ENCODE measurements around the gene GPR160.
"Not testable (repeated sequence)": the region's sequence is repeated elsewhere in the genome, so short reads cannot be mapped to it uniquely, and the experiment has no call there.

GPR160 gene, protein sequence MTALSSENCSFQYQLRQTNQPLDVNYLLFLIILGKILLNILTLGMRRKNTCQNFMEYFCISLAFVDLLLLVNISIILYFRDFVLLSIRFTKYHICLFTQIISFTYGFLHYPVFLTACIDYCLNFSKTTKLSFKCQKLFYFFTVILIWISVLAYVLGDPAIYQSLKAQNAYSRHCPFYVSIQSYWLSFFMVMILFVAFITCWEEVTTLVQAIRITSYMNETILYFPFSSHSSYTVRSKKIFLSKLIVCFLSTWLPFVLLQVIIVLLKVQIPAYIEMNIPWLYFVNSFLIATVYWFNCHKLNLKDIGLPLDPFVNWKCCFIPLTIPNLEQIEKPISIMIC

DNA sequence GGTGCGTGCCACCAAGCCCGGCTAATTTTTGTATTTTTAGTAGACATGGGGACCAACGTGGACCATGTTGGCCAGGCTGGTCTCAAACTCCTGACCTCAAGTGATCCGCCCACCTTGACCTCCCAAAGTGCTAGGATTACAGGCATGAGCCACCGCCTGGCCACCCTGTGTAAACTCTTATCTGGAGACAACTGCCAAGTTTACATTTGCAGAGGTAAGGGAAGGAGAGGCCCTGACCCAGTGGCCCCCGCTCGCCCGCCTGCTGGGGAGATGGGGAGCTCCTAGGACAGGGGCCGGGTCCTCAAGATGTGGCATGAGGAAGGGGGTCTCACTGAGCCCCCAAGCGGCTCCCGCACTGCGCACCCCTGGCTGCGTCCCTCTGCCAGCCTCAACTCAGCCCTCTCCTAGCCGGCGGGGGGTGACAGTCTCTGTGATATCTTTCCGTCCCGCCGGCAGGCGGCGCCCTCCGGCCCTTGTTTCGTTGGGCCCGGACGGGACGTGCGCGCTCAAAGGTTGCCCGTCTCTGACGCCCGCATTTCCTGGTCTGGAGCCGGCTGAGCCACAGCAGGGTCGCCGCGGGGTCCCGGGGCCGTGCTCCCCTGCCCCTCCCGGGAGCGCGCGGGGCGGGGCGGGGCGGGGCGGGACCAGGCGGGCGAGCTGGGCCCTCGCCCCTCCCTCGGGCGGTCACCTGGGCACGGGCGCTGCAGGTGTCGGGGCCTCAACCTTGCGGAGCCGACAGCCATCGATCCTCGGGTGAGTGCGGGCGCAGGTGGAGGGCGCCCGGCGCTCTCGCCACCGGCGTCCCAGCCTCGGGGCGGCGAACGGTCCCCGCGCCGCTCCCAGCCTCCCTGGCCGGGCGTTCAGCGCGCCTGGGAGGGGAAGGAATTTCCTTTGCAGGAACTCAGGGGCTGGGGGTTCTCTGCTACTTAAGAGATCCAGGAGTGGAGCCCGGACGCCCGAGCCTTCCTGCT is at the start of gene GPR160:
Gene GPR160 (plus strand): TSS at position 533 of the 971 bp plus-strand sequence. CDS start 45,978 bp downstream, outside the sequence.
- DNase-seq (ENCODE audit: low spot score): peak; percentile 45

DNA sequence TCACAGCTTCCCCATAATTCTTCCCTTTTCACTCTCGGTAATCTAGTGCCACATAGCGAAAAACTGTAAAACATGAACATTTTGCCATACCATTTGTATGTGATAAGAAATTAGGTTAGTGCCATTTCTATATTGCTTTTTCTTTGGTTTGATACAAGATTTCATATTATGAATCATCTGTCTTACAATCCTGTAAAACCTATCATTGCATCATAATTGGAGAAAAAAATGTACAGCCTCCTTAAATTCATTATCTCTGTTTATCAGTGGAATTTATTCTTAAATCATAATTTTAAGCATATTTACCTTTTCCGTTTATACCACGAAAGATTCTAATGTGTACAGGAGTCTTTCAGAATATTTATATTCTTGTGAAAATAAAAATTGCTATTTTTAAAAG is 47.4 kb upstream of the GPR160 start:
- DNase-seq (ENCODE audit: low spot score): no peak

DNA sequence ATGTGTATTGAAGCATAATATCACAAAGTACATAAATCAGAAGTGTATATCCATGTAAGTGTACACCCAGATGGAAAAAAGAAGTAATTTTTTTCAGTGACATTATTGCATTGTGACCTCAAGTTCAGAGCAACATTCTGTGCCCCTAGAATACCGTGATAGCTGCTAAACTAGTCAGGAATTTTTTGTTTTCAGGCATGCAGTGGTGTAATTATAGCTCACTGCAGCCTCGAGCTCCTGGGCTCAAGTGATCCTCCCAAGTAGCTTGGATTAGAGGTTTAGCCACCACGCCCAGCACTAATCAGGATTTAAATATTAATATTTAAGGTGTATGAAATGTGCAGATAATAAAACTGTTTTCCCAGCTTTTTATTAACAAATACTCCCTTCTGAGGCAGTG is 45.6 kb upstream of the GPR160 start:
- no peak for DNase-seq (ENCODE audit: low spot score)

DNA sequence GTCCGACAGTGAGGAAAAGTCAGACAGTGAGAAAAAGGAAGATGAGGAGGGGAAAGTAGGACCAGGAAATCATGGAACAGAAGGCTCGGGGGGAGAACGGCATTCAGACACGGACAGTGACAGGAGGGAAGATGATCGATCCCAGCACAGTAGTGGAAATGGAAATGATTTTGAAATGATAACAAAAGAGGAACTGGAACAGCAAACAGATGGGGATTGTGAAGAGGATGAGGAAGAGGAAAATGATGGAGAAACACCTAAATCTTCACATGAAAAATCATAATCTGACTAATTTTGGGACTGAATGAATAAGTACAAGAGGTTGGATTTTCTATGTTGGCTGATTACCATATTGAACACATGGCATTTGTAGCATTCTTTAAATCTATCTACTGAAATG is 45.0 kb upstream of the GPR160 start:
- DNase-seq (ENCODE audit: low spot score): no peak

DNA sequence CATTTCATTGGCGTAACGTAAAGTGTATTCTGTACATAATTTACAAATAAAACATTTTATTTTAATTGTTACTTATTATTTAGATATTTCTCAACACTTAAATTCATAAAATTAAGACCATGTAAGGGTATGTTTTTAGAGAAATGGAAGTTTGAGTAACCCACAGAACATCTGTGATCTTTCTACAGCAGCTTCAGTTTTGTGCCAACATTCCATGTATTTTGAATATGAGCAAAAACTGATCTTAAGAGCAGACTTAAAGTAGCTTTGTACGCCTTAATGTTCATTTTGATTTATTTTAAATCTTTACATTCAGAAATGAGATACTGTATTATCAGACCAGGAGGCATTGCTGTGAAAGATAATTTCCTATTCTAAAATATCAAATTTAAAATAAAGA is 44.0 kb upstream of the GPR160 start:
- DNase-seq (ENCODE audit: low spot score): no peak

DNA sequence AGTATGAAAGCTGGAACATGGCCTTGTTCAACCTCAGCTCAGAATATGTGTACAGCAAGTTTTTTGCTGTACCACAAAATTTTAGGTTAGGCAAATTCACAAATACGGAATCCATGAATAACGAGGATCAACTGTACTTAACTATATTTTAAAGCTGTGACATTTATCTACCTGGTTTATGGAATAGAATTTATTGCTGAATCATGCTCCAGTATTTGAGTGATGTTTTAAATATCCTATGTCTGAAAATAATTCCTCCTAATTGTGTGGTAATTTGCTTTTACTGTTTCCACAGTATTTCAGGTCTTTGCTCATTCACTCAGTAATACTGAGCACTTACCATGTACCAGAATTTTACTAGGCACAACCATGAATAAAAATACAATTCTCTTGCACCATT is 41.7 kb upstream of the GPR160 start:
- no peak for DNase-seq (ENCODE audit: low spot score)

DNA sequence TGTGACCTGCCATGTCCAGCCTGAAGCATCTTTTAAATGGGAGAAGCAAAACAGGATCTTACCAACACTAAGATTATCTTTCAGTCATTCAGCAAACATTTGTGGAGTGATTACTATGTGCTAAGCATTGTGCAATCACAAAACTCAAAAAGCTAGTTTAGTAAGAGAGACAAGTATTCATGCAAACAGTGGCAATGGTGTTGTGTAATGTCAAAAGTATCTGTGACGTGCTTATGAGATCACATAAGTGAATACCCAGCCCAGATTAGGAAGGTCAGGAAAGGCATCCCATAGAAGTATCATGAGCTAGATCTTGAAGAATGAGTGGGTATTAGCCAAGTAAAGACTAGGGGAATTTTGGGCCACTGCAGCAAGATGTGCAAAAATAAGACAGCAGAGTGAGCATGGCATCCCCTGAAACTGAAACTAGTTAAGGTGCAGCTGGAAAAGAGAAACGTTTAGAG is 39.1 kb upstream of the GPR160 start:
- no peak for DNase-seq (ENCODE audit: low spot score)

DNA sequence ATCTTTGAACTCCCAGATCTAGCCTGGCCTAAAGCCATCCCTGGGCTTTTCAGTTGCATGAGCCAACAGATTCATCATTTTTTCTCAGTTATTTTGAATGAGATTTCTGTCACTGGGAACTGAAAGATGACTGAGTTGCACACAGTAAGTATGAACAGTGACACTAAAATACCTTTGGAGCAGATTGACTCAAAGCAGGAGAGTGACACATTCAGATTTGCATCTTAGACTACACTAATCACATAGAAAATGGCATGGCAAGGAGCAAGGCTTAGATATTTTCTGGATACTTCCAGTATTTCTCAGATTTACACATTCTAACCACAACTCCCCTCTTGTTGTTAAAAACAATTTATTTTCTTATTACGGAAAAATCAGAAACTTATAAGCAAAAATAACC is 38.4 kb upstream of the GPR160 start:
- no peak for DNase-seq (ENCODE audit: low spot score)

DNA sequence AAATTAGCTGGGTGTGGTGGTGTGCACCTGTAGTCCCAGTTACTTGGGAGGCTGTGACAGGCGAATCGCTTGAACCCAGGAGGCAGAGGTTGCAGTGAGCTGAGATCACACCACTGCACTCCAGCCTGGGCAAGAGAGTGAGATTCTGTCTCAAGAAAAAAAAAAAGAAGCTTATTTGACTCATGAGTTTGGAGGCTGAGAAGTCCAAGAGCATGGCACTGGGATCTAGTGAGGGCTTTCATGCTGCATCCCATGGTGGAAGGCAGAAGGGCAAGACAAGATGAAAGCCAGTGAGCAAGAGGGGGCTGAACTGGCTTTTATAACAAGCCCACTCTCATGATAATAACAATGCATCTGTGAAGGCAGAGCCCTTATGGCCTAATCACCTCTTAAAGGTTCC is 37.7 kb upstream of the GPR160 start:
- no peak for DNase-seq (ENCODE audit: low spot score)

DNA sequence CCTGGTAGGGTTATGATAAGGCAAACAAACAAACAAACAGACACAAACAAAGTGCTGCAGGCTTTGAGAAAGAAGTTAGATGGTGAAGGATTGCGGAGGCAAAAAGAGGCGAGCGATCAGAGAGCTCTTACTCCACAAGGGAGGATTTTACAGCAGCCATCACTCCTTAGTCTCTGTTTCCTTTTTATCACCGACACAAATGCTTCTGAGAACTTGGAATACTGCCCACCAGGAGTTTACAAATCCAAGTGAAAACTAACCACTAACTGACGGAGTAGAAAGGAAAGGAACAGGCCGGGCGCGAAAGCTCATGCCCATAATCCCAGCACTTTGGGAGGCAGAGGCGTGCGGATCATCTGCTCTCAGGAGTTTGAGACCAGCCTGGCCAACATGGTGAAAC is 35.6 kb upstream of the GPR160 start:
- no peak for DNase-seq (ENCODE audit: low spot score)

DNA sequence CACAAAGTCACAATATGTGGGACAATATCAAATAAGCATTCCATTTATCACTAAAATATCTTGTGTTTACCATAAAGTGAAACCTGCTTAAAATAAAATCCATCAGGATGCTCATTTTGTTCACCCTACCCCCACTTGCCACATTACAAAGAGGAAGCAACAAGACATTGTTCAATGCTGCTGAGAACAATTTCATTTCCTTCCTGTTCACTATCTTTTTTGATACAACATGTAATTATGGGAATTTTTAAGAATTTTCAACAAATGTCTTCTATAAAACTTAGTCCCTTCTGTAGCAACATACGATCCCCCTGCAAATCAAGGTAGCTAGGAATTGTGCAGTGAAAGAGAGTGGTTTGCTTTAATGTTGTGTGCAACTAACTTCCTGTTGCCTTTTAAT is 34.9 kb upstream of the GPR160 start:
- no peak for DNase-seq (ENCODE audit: low spot score)

DNA sequence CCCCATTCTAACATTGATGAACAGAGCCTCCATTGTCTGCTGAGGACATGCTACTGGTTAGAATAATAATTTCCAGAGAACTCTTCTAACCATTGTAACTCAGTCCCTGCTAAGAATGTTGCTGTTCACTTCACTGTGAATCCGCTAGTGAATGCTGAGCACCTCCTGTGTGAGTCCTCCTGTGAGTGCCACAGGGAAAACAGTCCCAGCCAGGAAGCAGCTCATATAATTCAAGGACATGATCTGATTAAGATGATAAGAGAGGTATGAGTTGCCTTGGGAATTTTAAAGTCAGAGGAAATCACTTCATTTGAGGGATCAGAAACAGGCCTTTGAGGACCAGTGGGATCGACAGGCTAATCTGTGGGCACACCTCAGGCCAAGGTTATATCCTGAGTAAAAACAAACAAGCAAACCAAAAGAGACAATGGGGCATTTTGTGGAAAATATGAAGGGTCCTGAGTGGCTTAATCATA is 33.9 kb upstream of the GPR160 start:
- no peak for DNase-seq (ENCODE audit: low spot score)

DNA sequence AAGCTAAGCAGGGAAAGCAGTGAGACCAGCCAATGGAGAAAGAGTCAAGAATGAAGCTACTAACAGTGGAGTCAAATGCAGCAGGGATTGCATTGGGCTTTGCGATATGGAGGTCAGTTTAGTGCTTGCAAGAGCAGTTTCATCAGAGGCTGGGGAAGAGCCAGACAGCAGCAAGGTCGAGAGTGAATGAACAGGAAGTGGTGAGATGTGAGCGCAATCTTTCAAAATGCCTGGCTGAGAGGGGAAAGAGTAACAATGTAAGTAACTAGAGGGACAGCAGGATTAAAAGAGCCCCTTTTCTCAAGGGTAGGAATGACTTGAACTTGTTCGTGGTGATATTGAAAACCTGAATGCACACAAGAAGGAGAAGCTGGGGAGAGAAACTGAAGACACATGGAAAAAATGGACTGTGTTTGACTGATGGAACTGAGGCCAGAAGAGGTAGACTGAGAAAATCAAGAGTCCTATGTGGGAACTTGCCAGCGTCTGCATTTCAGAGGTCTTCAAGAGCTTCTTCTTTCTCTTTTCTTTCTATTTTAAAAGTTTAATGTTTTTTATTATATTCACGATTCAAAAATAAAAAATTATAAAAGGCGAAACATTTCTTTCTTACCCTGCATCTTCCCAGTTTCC is 30.6 kb upstream of the GPR160 start:
- peak; percentile 33 for DNase-seq (ENCODE audit: low spot score)

DNA sequence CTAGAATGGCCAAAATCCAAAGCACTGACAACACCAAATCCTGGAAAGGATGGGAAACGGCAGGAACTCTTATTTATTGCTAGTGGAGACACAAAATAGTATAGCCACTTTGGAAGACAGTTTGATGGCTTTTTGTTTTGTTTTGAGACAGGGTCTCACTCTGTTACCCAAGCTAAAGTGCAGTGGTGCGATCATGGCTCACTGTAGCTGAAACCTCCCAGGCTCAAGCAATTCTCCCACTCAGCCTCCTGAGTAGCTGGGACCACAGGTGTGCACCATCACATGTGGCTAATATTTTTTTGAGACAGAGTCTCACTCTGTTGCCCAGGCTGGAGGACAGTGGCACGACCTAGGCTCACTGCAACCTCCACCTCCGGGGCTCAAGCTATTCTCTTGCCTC is 27.3 kb upstream of the GPR160 start:
- no peak for DNase-seq (ENCODE audit: low spot score)

DNA sequence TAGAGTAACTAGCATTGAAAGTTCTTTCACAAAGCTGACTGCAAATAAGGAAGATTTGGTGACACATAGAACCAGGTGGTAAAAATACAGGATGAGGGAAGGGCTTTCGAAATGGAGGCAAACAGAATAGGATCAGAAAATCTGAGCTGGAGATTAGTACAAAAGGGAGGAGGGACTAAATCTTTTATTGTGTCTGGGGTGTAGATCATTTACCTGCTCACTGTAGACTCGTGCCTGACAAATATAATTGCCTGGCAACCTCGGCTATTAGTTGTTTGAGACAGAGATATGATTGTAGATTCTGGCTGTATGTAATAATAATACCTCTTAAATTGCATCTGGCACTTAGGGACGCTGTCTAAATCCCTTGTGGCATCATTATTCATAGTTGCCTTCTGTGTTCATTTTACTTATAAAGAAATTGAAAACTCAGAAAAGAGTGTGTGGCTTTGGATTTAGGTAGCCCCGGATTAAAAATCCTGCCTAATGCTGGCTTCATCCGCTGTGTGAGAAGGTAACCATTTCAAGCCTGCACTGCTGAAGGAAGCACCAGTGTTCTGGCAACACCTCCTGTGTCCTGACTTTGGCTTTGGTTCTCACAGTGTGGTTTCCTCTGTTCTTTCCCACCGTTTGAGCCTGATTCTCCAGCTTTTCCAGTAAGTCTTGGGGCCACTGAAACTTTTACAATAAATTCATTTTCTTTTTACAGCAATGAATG is 25.0 kb upstream of the GPR160 start:
- no peak for DNase-seq (ENCODE audit: low spot score)

DNA sequence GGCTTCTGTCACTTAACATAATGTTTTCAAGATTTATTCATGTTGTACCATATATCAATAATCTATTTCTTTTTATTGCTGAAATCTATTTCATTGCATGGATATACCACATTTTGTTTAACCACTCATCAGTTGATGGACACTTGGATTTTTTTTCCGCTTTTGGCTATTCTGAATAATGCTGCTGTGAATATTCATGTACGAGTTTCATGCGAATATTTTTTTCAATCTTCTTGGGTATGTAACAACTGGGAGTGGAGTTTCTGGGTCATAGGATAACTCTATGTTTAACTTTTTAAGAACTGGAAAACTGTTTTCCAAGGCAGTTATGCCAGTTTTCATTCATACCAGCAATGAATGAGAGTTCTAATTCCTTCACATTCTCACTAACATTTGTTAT is 21.7 kb upstream of the GPR160 start:
- DNase-seq (ENCODE audit: low spot score): no peak

DNA sequence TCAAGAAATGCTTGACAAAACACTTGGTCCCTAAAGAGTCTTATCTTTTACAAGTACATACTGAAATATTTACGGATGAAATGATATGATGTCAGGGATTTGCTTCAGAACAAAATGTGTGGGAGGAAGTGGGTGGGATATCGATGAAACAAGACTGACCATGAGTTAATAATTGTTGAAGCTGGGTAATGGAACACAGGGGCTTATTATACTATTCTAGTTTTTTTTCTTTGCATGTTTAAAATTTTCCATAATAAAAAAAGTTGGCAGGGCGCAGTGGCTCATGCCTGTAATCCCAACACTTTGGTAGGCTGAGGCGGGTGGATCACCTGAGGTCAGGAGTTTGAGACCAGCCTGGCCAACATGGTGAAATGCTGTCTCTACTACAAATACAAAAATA is 18.5 kb upstream of the GPR160 start:
- not testable (repeated sequence) for DNase-seq (ENCODE audit: low spot score)

DNA sequence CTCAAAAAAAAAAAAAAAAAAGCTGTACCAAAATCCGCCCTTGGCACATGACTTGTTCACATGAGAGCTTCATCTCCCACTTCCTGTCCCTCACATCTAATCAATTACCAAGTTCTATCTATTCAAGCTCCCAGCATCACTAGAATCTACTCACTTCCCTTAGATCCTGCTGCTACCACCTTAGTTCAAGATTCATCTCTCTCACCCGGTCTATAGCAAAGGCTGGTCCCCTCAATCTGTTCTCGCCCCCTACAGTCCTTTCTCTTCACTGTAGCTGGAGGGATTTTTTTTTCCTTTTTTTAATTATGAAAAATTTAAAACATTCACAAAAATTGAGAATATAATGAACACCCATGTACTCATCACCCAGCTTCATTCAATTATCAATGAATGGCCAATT is 16.7 kb upstream of the GPR160 start:
- no peak for DNase-seq (ENCODE audit: low spot score)

DNA sequence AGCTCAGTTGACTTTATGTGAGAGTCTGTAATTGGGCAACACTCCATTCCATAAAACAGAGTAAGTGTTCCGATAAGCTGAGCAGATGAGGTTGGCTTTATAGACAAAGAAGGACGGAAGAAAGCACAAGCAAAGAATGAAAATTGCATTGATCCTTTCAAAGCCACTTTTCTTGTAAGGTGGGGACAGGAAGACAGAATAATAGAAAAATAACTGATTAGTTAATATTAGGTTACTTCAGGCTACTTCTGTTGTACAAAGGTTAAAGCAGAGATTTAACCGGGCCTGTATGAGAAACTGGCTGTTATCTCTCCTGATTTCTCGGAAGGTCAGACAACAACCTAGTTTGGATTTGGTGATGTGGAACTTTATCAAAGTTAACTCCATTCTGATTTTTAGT is 15.5 kb upstream of the GPR160 start:
- no peak for DNase-seq (ENCODE audit: low spot score)

DNA sequence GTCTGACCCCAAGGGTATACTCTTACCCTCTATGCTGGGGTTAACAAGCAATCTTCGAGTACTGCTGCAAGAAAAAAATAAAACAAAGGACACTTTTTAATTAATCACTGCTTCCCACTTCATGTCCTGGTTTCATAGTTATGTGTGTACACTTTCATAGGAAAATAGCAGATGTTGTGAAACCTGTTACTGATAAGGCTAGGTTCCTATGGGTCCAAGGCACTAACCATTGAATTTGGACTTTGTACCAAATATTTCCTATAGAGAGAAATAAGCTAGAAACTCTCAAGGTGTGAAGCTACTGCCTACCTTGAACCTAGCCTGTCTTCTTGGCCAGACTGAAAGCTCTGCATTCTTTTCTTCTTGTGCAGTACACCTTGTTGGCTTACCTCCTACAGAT is 14.6 kb upstream of the GPR160 start:
- DNase-seq (ENCODE audit: low spot score): no peak

DNA sequence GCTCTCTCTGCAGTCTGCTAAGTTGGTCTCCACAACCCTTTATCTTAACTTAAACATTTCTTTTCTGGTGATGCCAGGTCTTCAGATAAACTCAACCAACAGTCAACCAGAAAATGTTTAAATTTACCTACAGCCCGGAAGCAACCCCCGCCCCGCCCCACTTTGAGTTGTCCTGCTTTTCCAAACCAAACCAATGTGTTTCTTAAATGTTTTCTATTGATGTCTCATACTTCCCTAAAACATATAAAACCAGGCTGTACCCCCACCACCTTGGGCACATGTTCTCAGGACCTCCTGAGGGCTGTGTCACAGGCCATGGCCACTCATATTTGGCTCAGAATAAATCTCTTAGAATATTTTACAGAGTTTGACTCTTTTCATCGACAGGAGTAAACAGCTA is 13.2 kb upstream of the GPR160 start:
- no peak for DNase-seq (ENCODE audit: low spot score)
